DOHH2 (cell line): ENCODE results near the gene KIF6.

Experiments
- H3F3A ChIP-seq: fragments of 200-600 bp; sonication (generic), shearing (Covaris generic); 2 replicates; pipeline ENCODE4 v1.6.0; 2016; ENCODE audit warnings: antibody characterized with exemption, mild to moderate bottlenecking; ENCODE audit not compliant: control insufficient read depth, insufficient read depth
- H3K27ac ChIP-seq: fragments of 200-600 bp; sonication (generic); 2 replicates; pipeline ENCODE4 v1.5.1; 2014; ENCODE audit warnings: low read depth, mild to moderate bottlenecking, low read length, moderate library complexity
- H3K27me3 ChIP-seq: fragments of 200-600 bp; sonication (generic); 2 replicates; pipeline ENCODE4 v1.6.1; 2014; ENCODE audit warnings: mild to moderate bottlenecking, low read length, mixed read lengths; ENCODE audit not compliant: control insufficient read depth
- H3K36me3 ChIP-seq: fragments of 200-600 bp; sonication (generic); 2 replicates; pipeline ENCODE4 v1.6.1; 2014; ENCODE audit warnings: mild to moderate bottlenecking, low read length, moderate library complexity, mixed read lengths; ENCODE audit not compliant: control insufficient read depth
- H3K4me1 ChIP-seq: fragments of 200-600 bp; sonication (generic); 2 replicates; pipeline ENCODE4 v1.6.1; 2014; ENCODE audit warnings: mild to moderate bottlenecking, low read length, mixed read lengths; ENCODE audit not compliant: control insufficient read depth
- H3K4me2 ChIP-seq: fragments of 200-600 bp; sonication (generic); 2 replicates; pipeline ENCODE4 v1.6.0; 2014; ENCODE audit warnings: mild to moderate bottlenecking, low read length, moderate library complexity
- H3K4me3 ChIP-seq: fragments of 200-600 bp; sonication (generic); 2 replicates; pipeline ENCODE4 v1.5.1; 2014; ENCODE audit warnings: mild to moderate bottlenecking, low read length, mixed read lengths
- H3K79me2 ChIP-seq: fragments of 200-600 bp; sonication (generic); 2 replicates; pipeline ENCODE4 v1.6.1; 2014; ENCODE audit warnings: mild to moderate bottlenecking, low read length, mixed read lengths; ENCODE audit not compliant: control insufficient read depth
- H3K9me2 ChIP-seq: fragments of 200-600 bp; sonication (generic); replicated peaks from 2 replicates; pipeline ENCODE4 v1.6.1; 2014; ENCODE audit warnings: mild to moderate bottlenecking, low read length, mixed read lengths; ENCODE audit not compliant: control insufficient read depth
- H3K9me3 ChIP-seq: fragments of 200-600 bp; sonication (generic); 2 replicates; pipeline ENCODE4 v1.6.1; 2014; ENCODE audit warnings: antibody characterized with exemption, low read length, mixed read lengths; ENCODE audit not compliant: control insufficient read depth, insufficient read depth
- H4K20me1 ChIP-seq: fragments of 200-600 bp; sonication (generic); 2 replicates; pipeline ENCODE4 v1.6.0; 2014; ENCODE audit warnings: low read depth, mild to moderate bottlenecking, antibody characterized with exemption, low read length, moderate library complexity; ENCODE audit not compliant: control insufficient read depth, insufficient read depth
- CTCF ChIP-seq: fragments of 200-600 bp; sonication (generic); IDR thresholded peaks from one replicate; pipeline ENCODE4 v1.5.1; 2014; ENCODE audit warnings: antibody characterized with exemption, mild to moderate bottlenecking, low read depth, low read length; ENCODE audit not compliant: poor library complexity, severe bottlenecking
- EZH2phosphoT487 ChIP-seq: fragments of 200-600 bp; sonication (generic); IDR thresholded peaks from 2 replicates; pipeline ENCODE4 v1.6.1; 2017; ENCODE audit warnings: borderline replicate concordance, mild to moderate bottlenecking, antibody characterized with exemption, low read length, moderate library complexity, mixed read lengths

The KIF6 gene

GRCh38 chr6:39653612-39654011, 71.6 kb downstream of the KIF6 start:
- no peaks in the 10 kb centered on the region for H3K36me3 ChIP-seq
- TF ChIP-seq EZH2phosphoT487: no peak
- TF ChIP-seq CTCF: no peak
- H3K79me2 ChIP-seq: no peaks in the 10 kb centered on the region
- H3K9me3 ChIP-seq: no peaks in the 10 kb centered on the region
- H3K9me2 ChIP-seq: no peaks in the 10 kb centered on the region
- no peak overlapping the region for H3K27ac ChIP-seq
- no peaks in the 10 kb centered on the region for H3K27me3 ChIP-seq
- H4K20me1 ChIP-seq: no peaks in the 10 kb centered on the region
- no peaks in the 10 kb centered on the region for H3F3A ChIP-seq
- no peak overlapping the region for H3K4me3 ChIP-seq
- no peaks in the 10 kb centered on the region for H3K4me1 ChIP-seq
- no peak overlapping the region for H3K4me2 ChIP-seq

- Histone ChIP-seq H3K9me3 (no peaks in the 10 kb centered on the region), H3K36me3 (no peaks in the 10 kb centered on the region), H3K4me3 (no peak overlapping the region), H3K4me2 (no peak overlapping the region), H3K27ac (no peak overlapping the region), H3K9me2 (no peaks in the 10 kb centered on the region), H3K79me2 (no peaks in the 10 kb centered on the region), H3F3A (no peaks in the 10 kb centered on the region), H3K27me3 (no peaks in the 10 kb centered on the region), H3K4me1 (no peaks in the 10 kb centered on the region), H4K20me1 (no peaks in the 10 kb centered on the region)
- no peak for TF ChIP-seq CTCF
- TF ChIP-seq EZH2phosphoT487: no peak
These were observed 75.2 kb downstream of the KIF6 start for GRCh38 chr6:39649996-39650395.

- Histone ChIP-seq H3F3A (no peaks in the 10 kb centered on the region), H3K9me2 (no peaks in the 10 kb centered on the region), H3K4me1 (no peaks in the 10 kb centered on the region), H3K9me3 (no peaks in the 10 kb centered on the region), H3K36me3 (no peaks in the 10 kb centered on the region), H3K4me2 (no peak overlapping the region), H4K20me1 (no peaks in the 10 kb centered on the region), H3K79me2 (no peaks in the 10 kb centered on the region), H3K4me3 (no peak overlapping the region), H3K27me3 (no peaks in the 10 kb centered on the region), H3K27ac (no peak overlapping the region)
- no peak for TF ChIP-seq CTCF
- TF ChIP-seq EZH2phosphoT487: no peak
These were observed 78.3 kb downstream of the KIF6 start for GRCh38 chr6:39646751-39647420.

GRCh38 chr6:39642270-39642669, 82.9 kb downstream of the KIF6 start:
- Histone ChIP-seq H3K4me2 (no peak overlapping the region), H3K4me3 (no peak overlapping the region), H3K79me2 (no peaks in the 10 kb centered on the region), H3K4me1 (no peaks in the 10 kb centered on the region), H3K36me3 (no peaks in the 10 kb centered on the region), H4K20me1 (no peaks in the 10 kb centered on the region), H3K27ac (no peak overlapping the region), H3K9me3 (no peaks in the 10 kb centered on the region), H3K27me3 (no peaks in the 10 kb centered on the region), H3F3A (no peaks in the 10 kb centered on the region), H3K9me2 (no peaks in the 10 kb centered on the region)
- no peak for TF ChIP-seq EZH2phosphoT487
